ENCODE data around the gene DMPK. TPM values are rescaled to one million over a fixed set of nuclear protein-coding genes. Genes with fewer than 3 reads are reported as not detected.
A peak's percentile ranks its signal among the peaks of the same experiment; 100 is the strongest.

DMPK gene
- total RNA-seq, 4 donors from 2014 or later = 18.9 to 32.6 (median 26.3) TPM

- H3K36me3 ChIP-seq = no peaks in the 10 kb centered on the region
- WGBS, 2 donors = 62 to 74% methylated on average over 4 of the region's 4 CpGs
- no peak overlapping the region for H3K27ac ChIP-seq
- no peaks in the 10 kb centered on the region for H3K9me3 ChIP-seq
- no peak for TF ChIP-seq CTCF (IDR thresholded peaks at IDR 0.05)
- TF ChIP-seq POLR2A (IDR thresholded peaks at IDR 0.05) = no peak
- no peaks in the 10 kb centered on the region for H3K27me3 ChIP-seq
- H3K4me3 ChIP-seq (replicated peaks in 1 of 3) = no peak overlapping the region
- DNase-seq = no peak
- no peaks in the 10 kb centered on the region for H3K4me1 ChIP-seq
- intact Hi-C loops (cut with DNase I) = no loop called here
These were observed 39.3 kb downstream of the DMPK start for GRCh38 chr19:45742969-45743368.

- Histone ChIP-seq H3K27me3 (no peaks in the 10 kb centered on the region), H3K27ac (no peak overlapping the region), H3K36me3 (no peaks in the 10 kb centered on the region), H3K4me1 (no peaks in the 10 kb centered on the region), H3K9me3 (no peaks in the 10 kb centered on the region), H3K4me3 (replicated peaks in 1 of 3) (no peak overlapping the region)
- intact Hi-C loops (cut with DNase I) = no loop called here
- TF ChIP-seq POLR2A (IDR thresholded peaks at IDR 0.05) (no peak), CTCF (IDR thresholded peaks at IDR 0.05) (no peak)
- DNase-seq = no peak
- WGBS, 2 donors = 84 to 90% methylated on average over 10 of the region's 10 CpGs
These were observed 42.5 kb downstream of the DMPK start for GRCh38 chr19:45739498-45740439.

GRCh38 chr19:45733160-45733810, 49.0 kb downstream of the DMPK start, which contains the start of gene MEIOSIN:
MEIOSIN (plus strand) TSS chr19:45733439; CDS start chr19:45735377, 1,938 bp downstream.
- WGBS, 2 donors = 90 to 93% methylated on average over 39 to 59 of the region's 59 CpGs
- H3K4me3 ChIP-seq (replicated peaks in 1 of 3) = no peak within 1 kb of the TSS
- no peak for DNase-seq

GRCh38 chr19:45730368-45731288, 51.7 kb downstream of the DMPK start, which contains the start of gene FBXO46:
FBXO46 (minus strand) TSS chr19:45730896; CDS start chr19:45713495, 17,401 bp downstream.
- H3K27me3 ChIP-seq = no peaks in the 10 kb centered on the region
- peak within 1 kb of the TSS in 2 of 3 donors; percentile 25 to 51 for H3K27ac ChIP-seq
- WGBS, 2 donors = 1 to 2% methylated on average over 32 to 48 of the region's 48 CpGs
- peak within 1 kb of the TSS; percentile 57 to 90 (median 61) for H3K4me3 ChIP-seq (replicated peaks in 1 of 3)
- peak; percentile 97 to 98 for DNase-seq
- peaks cover 9 to 26% of the 10 kb centered on the region in 2 donors for H3K4me1 ChIP-seq
- H3K9me3 ChIP-seq = no peaks in the 10 kb centered on the region
- TF ChIP-seq CTCF (IDR thresholded peaks at IDR 0.05) (no peak), POLR2A (IDR thresholded peaks at IDR 0.05) (peak in 1 of 2 donors; percentile 85)
- intact Hi-C loops (cut with DNase I) = no loop called here
- H3K36me3 ChIP-seq = no peaks in the 10 kb centered on the region

More at GRCh38 chr19:45733160-45733810, 49.0 kb downstream of the DMPK start, which contains the start of gene MEIOSIN:
- H3K4me1 ChIP-seq = peaks cover 9 to 18% of the 10 kb centered on the region in 2 donors
- no peaks in the 10 kb centered on the region for H3K27me3 ChIP-seq
- no peaks in the 10 kb centered on the region for H3K9me3 ChIP-seq
- intact Hi-C loops (cut with DNase I) = no loop called here
- no peaks in the 10 kb centered on the region for H3K36me3 ChIP-seq
- H3K27ac ChIP-seq = no peak within 1 kb of the TSS
- TF ChIP-seq POLR2A (IDR thresholded peaks at IDR 0.05) (no peak), CTCF (IDR thresholded peaks at IDR 0.05) (no peak)
